ENCODE measurements around the gene SLC6A9. TPM values are rescaled to one million over a fixed set of nuclear protein-coding genes. Genes with fewer than 3 reads are reported as not detected.

SLC6A9 gene
- total RNA-seq, 1 donor from 2014 or later: 19.2 TPM

DNA sequence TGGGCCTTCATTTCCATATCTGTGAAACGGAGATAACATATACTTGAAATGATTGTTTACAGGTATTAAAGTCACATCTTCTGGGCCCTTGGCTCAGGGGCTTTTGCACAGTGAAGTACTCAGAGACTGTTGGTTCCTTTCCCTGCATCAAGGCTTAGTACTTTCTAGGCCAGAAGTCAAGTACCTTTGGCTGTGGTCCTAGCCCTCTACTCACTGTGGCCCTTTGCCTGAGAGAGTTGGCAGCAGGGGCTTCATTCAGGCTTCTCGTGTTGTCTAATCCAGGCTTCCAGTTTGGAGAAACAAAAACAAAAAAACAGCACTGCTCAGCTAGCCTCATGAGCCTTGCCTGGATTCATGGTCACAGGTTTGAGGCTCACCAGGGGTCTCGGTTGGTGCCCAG lies 69.6 kb downstream of the SLC6A9 start:
- Histone ChIP-seq H3K9me3 (no peaks in the 10 kb centered on the region), H3K27ac (no peak overlapping the region), H3K4me3 (no peak overlapping the region), H3K27me3 (no peaks in the 10 kb centered on the region), H3K36me3 (peaks cover 51% of the 10 kb centered on the region), H3K4me1 (no peaks in the 10 kb centered on the region)
- TF ChIP-seq, protein P1, sequence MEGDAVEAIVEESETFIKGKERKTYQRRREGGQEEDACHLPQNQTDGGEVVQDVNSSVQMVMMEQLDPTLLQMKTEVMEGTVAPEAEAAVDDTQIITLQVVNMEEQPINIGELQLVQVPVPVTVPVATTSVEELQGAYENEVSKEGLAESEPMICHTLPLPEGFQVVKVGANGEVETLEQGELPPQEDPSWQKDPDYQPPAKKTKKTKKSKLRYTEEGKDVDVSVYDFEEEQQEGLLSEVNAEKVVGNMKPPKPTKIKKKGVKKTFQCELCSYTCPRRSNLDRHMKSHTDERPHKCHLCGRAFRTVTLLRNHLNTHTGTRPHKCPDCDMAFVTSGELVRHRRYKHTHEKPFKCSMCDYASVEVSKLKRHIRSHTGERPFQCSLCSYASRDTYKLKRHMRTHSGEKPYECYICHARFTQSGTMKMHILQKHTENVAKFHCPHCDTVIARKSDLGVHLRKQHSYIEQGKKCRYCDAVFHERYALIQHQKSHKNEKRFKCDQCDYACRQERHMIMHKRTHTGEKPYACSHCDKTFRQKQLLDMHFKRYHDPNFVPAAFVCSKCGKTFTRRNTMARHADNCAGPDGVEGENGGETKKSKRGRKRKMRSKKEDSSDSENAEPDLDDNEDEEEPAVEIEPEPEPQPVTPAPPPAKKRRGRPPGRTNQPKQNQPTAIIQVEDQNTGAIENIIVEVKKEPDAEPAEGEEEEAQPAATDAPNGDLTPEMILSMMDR (IDR thresholded peaks at IDR 0.05): no peak
- DNase-seq (no peak), ATAC-seq (no peak)
- intact Hi-C loops (cut with DNase I): no loop called here

GRCh38 chr1:43960798-43961197 lies 70.5 kb downstream of the SLC6A9 start:
- TF ChIP-seq, protein P1 (IDR thresholded peaks at IDR 0.05): no peak
- H3K27me3 ChIP-seq: no peaks in the 10 kb centered on the region
- H3K9me3 ChIP-seq: no peaks in the 10 kb centered on the region
- no peak overlapping the region for H3K27ac ChIP-seq
- ATAC-seq (no peak), DNase-seq (no peak)
- peaks cover 56% of the 10 kb centered on the region for H3K36me3 ChIP-seq
- intact Hi-C loops (cut with DNase I): no loop called here
- no peak overlapping the region for H3K4me3 ChIP-seq
- H3K4me1 ChIP-seq: no peaks in the 10 kb centered on the region

GRCh38 chr1:43958351-43959255 lies 72.7 kb downstream of the SLC6A9 start:
- Histone ChIP-seq H3K4me1 (no peaks in the 10 kb centered on the region), H3K27ac (no peak overlapping the region), H3K36me3 (peaks cover 56% of the 10 kb centered on the region), H3K9me3 (no peaks in the 10 kb centered on the region), H3K27me3 (no peaks in the 10 kb centered on the region), H3K4me3 (no peak overlapping the region)
- DNase-seq: no peak
- TF ChIP-seq, protein P1 (IDR thresholded peaks at IDR 0.05): no peak
- ATAC-seq: no peak
- intact Hi-C loops (cut with DNase I): no loop called here

- no peak overlapping the region for H3K4me3 ChIP-seq
- H3K4me1 ChIP-seq: no peaks in the 10 kb centered on the region
- H3K27me3 ChIP-seq: no peaks in the 10 kb centered on the region
- H3K9me3 ChIP-seq: no peaks in the 10 kb centered on the region
- no peak overlapping the region for H3K27ac ChIP-seq
- no peak for DNase-seq
- intact Hi-C loops (cut with DNase I): no loop called here
- peaks cover 50% of the 10 kb centered on the region for H3K36me3 ChIP-seq
- TF ChIP-seq, protein P1 (IDR thresholded peaks at IDR 0.05): no peak
- ATAC-seq: no peak
Measured at GRCh38 chr1:43957407-43958040, 73.7 kb downstream of the SLC6A9 start.

DNA sequence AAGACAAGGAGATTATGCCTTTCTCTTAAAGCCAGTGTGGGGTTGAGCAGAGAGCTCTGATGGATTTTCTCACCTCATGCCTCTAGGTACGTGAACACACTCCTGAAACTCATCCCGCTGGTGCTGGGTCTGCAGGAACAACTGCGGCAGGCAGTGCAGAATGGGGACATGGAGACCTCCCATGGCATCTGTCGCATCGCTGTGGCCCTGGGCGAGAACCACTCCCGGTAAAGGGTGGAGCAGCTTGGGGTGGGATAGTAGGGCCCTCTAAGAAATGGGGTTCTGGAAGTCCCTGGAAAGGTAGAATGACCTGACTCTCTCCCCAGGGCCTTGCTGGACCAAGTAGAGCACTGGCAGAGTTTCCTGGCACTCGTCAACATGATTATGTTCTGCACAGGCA lies 75.0 kb downstream of the SLC6A9 start:
- no peaks in the 10 kb centered on the region for H3K9me3 ChIP-seq
- H3K27me3 ChIP-seq: no peaks in the 10 kb centered on the region
- ATAC-seq: no peak
- no peak overlapping the region for H3K27ac ChIP-seq
- no peak overlapping the region for H3K4me3 ChIP-seq
- TF ChIP-seq, protein P1 (IDR thresholded peaks at IDR 0.05): no peak
- DNase-seq: no peak
- no peaks in the 10 kb centered on the region for H3K4me1 ChIP-seq
- intact Hi-C loops (cut with DNase I): no loop called here
- peaks cover 43% of the 10 kb centered on the region for H3K36me3 ChIP-seq

Measured in upper lobe of right lung (tissue), 1 donor.